Large intestine (tissue), 3 donors: ENCODE data around the gene NCAPD2. TPM values are rescaled to one million over a fixed set of nuclear protein-coding genes. Genes with fewer than 3 reads are reported as not detected.
"Not testable (repeated sequence)": the region's sequence is repeated elsewhere in the genome, so short reads cannot be mapped to it uniquely, and the experiment has no call there.

Source experiments
- DNase-seq, 2 donors: peaks; one replicate each; pipeline versions ENCODE4 v3.0.0 to v3.0.0-alpha.2; 2013
- H3K27ac ChIP-seq: one replicate; pipeline ENCODE4 v1.5.1; 2013; ENCODE audit warnings: low read length
- H3K27me3 ChIP-seq: 2 replicates; pipeline ENCODE4 v1.6.1; 2013; ENCODE audit warnings: low read length; ENCODE audit not compliant: control insufficient read depth, insufficient read depth
- H3K36me3 ChIP-seq: 2 replicates; pipeline ENCODE4 v1.6.1; 2013; ENCODE audit warnings: low read length; ENCODE audit not compliant: control insufficient read depth, insufficient read depth
- H3K4me1 ChIP-seq: one replicate; pipeline ENCODE4 v1.6.1; 2013; ENCODE audit warnings: low read length; ENCODE audit not compliant: control insufficient read depth, insufficient read depth
- H3K4me3 ChIP-seq: one replicate; pipeline ENCODE4 v1.5.1; 2013; ENCODE audit warnings: low read length
- H3K9me3 ChIP-seq: one replicate; pipeline ENCODE4 v1.6.1; 2013; ENCODE audit warnings: mild to moderate bottlenecking, low read depth, low read length, moderate library complexity; ENCODE audit not compliant: control insufficient read depth
- WGBS: methylation state at CpG from one replicate; pipeline ENCODE4 v1.1.5; 2013; ENCODE audit warnings: low lambda C conversion rate; ENCODE audit not compliant: insufficient coverage; 5-methylcytosine and 5-hydroxymethylcytosine counted together
- polyA plus RNA-seq: library from polyadenylated mRNA; unstranded; fragments of 120-200 nt; gene quantifications from one replicate; pipeline ENCODE4 v1.2.1, GENCODE V29; 2013

Gene NCAPD2
- polyA plus RNA-seq, 1 donor = 38.6 TPM

- no peaks in the 10 kb centered on the region for H3K9me3 ChIP-seq
- H3K27ac ChIP-seq = no peak overlapping the region
- peaks cover 22% of the 10 kb centered on the region for H3K36me3 ChIP-seq
- no CpG with 5 or more reads among the region's 1 CpG for WGBS
- peak overlapping the region; percentile 1 for H3K4me3 ChIP-seq
- no peaks in the 10 kb centered on the region for H3K27me3 ChIP-seq
- H3K4me1 ChIP-seq = peaks cover 14% of the 10 kb centered on the region
- DNase-seq = no peak
Observed at GRCh38 chr12:6494968-6495367, 1.1 kb downstream of the NCAPD2 start.

- Histone ChIP-seq H3K36me3 (peaks cover 26% of the 10 kb centered on the region), H3K4me1 (peaks cover 11% of the 10 kb centered on the region)
- not testable (repeated sequence) for H3K27ac ChIP-seq, H3K9me3 ChIP-seq, H3K4me3 ChIP-seq, H3K27me3 ChIP-seq, DNase-seq
- WGBS = no CpG with 5 or more reads among the region's 3 CpGs
Observed at GRCh38 chr12:6497291-6497690, 3.4 kb downstream of the NCAPD2 start.

GRCh38 chr12:6500466-6500865 is 6.6 kb downstream of the NCAPD2 start:
- Histone ChIP-seq H3K27me3 (no peaks in the 10 kb centered on the region), H3K4me1 (peaks cover 2% of the 10 kb centered on the region), H3K9me3 (no peaks in the 10 kb centered on the region), H3K36me3 (peaks cover 30% of the 10 kb centered on the region), H3K27ac (no peak overlapping the region), H3K4me3 (no peak overlapping the region)
- 100% methylated on average over 1 of the region's 2 CpGs for WGBS
- DNase-seq = no peak

- Histone ChIP-seq H3K27ac (no peak overlapping the region), H3K36me3 (peaks cover 31% of the 10 kb centered on the region), H3K27me3 (no peaks in the 10 kb centered on the region), H3K4me1 (no peaks in the 10 kb centered on the region), H3K9me3 (no peaks in the 10 kb centered on the region), H3K4me3 (no peak overlapping the region)
- DNase-seq = no peak
- WGBS = 80% methylated on average over 2 of the region's 12 CpGs
Observed at GRCh38 chr12:6507102-6507998, 13.4 kb downstream of the NCAPD2 start.

- 81% methylated on average over 6 of the region's 7 CpGs for whole genome bisulfite sequencing
- H3K36me3 ChIP-seq = peaks cover 37% of the 10 kb centered on the region
- H3K27me3 ChIP-seq = no peaks in the 10 kb centered on the region
- no peak overlapping the region for H3K4me3 ChIP-seq
- no peaks in the 10 kb centered on the region for H3K9me3 ChIP-seq
- no peak for DNase-seq
- no peaks in the 10 kb centered on the region for H3K4me1 ChIP-seq
- H3K27ac ChIP-seq = no peak overlapping the region
Observed at GRCh38 chr12:6508087-6508486, 14.2 kb downstream of the NCAPD2 start.

- no CpG with 5 or more reads among the region's 3 CpGs for WGBS
- peaks cover 81% of the 10 kb centered on the region for H3K36me3 ChIP-seq
- no peaks in the 10 kb centered on the region for H3K4me1 ChIP-seq
- no peak for DNase-seq
- H3K9me3 ChIP-seq = no peaks in the 10 kb centered on the region
- no peak overlapping the region for H3K27ac ChIP-seq
- no peaks in the 10 kb centered on the region for H3K27me3 ChIP-seq
- no peak overlapping the region for H3K4me3 ChIP-seq
Observed at GRCh38 chr12:6520186-6520585, 26.3 kb downstream of the NCAPD2 start.

DNA sequence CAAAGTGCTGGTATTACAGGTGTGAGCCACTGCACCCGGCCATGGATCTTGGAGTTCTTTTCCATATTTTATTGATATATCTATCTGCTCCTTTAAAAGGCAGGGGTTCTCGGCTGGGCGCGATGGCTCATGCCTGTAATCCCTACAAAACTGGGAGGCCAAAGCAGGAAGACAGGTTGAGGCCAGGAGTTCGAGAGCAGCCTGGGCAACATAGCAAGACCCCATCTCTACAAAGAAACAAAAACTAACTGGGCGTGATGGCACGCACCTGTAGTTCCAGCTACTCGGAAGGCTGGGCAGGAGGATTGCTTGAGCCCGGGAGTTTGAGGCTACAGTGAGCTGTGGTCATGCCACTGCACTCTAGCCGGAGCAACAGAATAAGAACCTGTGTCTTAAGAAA is 28.3 kb downstream of the NCAPD2 start:
- WGBS = 100% methylated on average over 1 of the region's 10 CpGs
- DNase-seq = no peak
- Histone ChIP-seq H3K4me3 (no peak overlapping the region), H3K27ac (no peak overlapping the region), H3K4me1 (no peaks in the 10 kb centered on the region), H3K36me3 (peaks cover 86% of the 10 kb centered on the region), H3K27me3 (no peaks in the 10 kb centered on the region), H3K9me3 (no peaks in the 10 kb centered on the region)

DNA sequence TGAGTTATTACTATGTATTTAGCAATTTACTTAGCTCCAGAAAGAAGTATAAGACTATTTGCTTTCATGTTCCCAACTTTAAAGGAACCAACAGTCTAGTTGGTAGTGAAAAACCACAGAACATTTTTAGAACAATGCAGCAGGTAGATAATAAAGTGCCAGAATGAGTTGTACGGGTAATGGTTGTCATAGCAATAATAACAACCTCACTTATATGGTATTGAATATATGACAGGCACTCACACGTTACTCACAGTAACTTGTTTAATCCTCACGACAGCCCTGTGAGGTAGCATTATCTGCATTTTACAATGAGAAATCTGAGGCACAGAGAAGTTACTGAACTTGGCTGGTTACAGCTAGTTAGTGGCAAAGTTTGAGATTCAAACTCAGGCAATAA is 29.8 kb downstream of the NCAPD2 start:
- Histone ChIP-seq H3K4me1 (no peaks in the 10 kb centered on the region), H3K27ac (no peak overlapping the region), H3K9me3 (no peaks in the 10 kb centered on the region), H3K27me3 (no peaks in the 10 kb centered on the region), H3K36me3 (peaks cover 94% of the 10 kb centered on the region), H3K4me3 (no peak overlapping the region)
- WGBS = no CpG with 5 or more reads among the region's 3 CpGs
- no peak for DNase-seq

- no peaks in the 10 kb centered on the region for H3K4me1 ChIP-seq
- 100% methylated on average over 1 of the region's 5 CpGs for WGBS
- H3K36me3 ChIP-seq = peaks cover 97% of the 10 kb centered on the region
Observed at GRCh38 chr12:6524648-6525047, 30.7 kb downstream of the NCAPD2 start.

DNA sequence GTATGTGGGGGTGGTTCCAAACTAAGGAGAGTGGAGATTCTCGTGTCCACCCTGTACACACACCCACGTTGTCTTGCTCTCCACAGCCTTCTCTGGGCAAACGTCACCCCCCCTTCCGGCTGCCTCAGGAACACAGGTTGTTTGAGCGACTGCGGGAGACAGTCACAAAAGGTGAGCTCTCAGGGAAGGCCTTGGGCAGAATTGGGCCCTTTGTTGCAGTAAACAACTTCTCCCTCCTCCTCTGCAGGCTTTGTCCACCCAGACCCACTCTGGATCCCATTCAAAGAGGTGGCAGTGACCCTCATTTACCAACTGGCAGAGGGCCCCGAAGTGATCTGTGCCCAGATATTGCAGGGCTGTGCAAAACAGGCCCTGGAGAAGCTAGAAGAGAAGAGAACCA is 32.3 kb downstream of the NCAPD2 start:
- no peaks in the 10 kb centered on the region for H3K27me3 ChIP-seq
- no peaks in the 10 kb centered on the region for H3K9me3 ChIP-seq
- H3K36me3 ChIP-seq = peaks cover 98% of the 10 kb centered on the region
- WGBS = no CpG with 5 or more reads among the region's 7 CpGs
- H3K4me1 ChIP-seq = no peaks in the 10 kb centered on the region
- H3K4me3 ChIP-seq = no peak overlapping the region
- DNase-seq = no peak
- H3K27ac ChIP-seq = no peak overlapping the region

More at GRCh38 chr12:6524648-6525047, 30.7 kb downstream of the NCAPD2 start:
- Histone ChIP-seq H3K4me3 (no peak overlapping the region), H3K9me3 (no peaks in the 10 kb centered on the region), H3K27ac (no peak overlapping the region), H3K27me3 (no peaks in the 10 kb centered on the region)
- DNase-seq = no peak
